Transverse colon (tissue), 4 donors: ENCODE results near the gene RHBDD1.
"Not testable (repeated sequence)": the region's sequence is repeated elsewhere in the genome, so short reads cannot be mapped to it uniquely, and the experiment has no call there.

Source experiments
- CTCF ChIP-seq, 5 experiments: fragments of 200-600 bp in 3 of 5; fragments of 450-650 bp in 2 of 5; sonication (generic) in 3 of 5; IDR thresholded peaks; 1 replicate in 2 of 5; 2 replicates in 3 of 5; pipeline ENCODE4 v1.5.1; 2016 to 2017; ENCODE audit warnings: antibody characterized with exemption in 5 of 5, inconsistent platforms in 3 of 5, mild to moderate bottlenecking in 2 of 5, moderate library complexity in 1 of 5
- POLR2A ChIP-seq: fragments of 450-650 bp; IDR thresholded peaks from one replicate; pipeline ENCODE4 v1.6.1; 2016; ENCODE audit warnings: antibody characterized with exemption, mild to moderate bottlenecking, moderate library complexity
- POLR2AphosphoS5 ChIP-seq, 3 donors: sonication (generic); formaldehyde crosslinking; IDR thresholded peaks; one replicate each; pipeline ENCODE4 v1.6.1; 2016; ENCODE audit warnings: antibody characterized with exemption in 3 of 3

- not testable (repeated sequence) for TF ChIP-seq CTCF (IDR thresholded peaks at IDR 0.05); POLR2A; POLR2AphosphoS5 (IDR thresholded peaks at IDR 0.05)
Measured at GRCh38 chr2:226843001-226843400, 7.1 kb downstream of the RHBDD1 start.
